Smooth muscle cell (in vitro differentiated cells): Measurements from ENCODE around the gene CHAF1B. TPM values are rescaled to one million over a fixed set of nuclear protein-coding genes. Genes with fewer than 3 reads are reported as not detected.

ENCODE experiments used
- DNase-seq: peaks from one replicate; lab custom pipeline; 2025; ENCODE audit not compliant: unreplicated experiment; lab: John Stamatoyannopoulos, UW
- H2AFZ ChIP-seq: fragments of 200-600 bp; sonication (generic); 2 replicates; pipeline ENCODE4 v1.6.0; 2016; ENCODE audit warnings: antibody characterized with exemption, low read depth, mild to moderate bottlenecking
- H3F3A ChIP-seq: fragments of 200-600 bp; sonication (generic); 2 replicates; pipeline ENCODE4 v1.6.0; 2017; ENCODE audit warnings: antibody characterized with exemption, low read depth
- H3K27ac ChIP-seq: fragments of 200-600 bp; sonication (generic); 2 replicates; pipeline ENCODE4 v1.5.1; 2016; ENCODE audit warnings: low read depth, mild to moderate bottlenecking
- H3K27me3 ChIP-seq: fragments of 200-600 bp; sonication (generic); 2 replicates; pipeline ENCODE4 v1.6.1; 2016; ENCODE audit warnings: low read depth, mild to moderate bottlenecking
- H3K36me3 ChIP-seq: fragments of 200-600 bp; sonication (generic); 2 replicates; pipeline ENCODE4 v1.5.1; 2016; ENCODE audit warnings: low read depth
- H3K4me1 ChIP-seq: fragments of 200-600 bp; sonication (generic); 2 replicates; pipeline ENCODE4 v1.5.1; 2016; ENCODE audit warnings: low read depth
- H3K4me2 ChIP-seq: fragments of 200-600 bp; sonication (generic); 2 replicates; pipeline ENCODE4 v1.6.0; 2016; ENCODE audit warnings: mild to moderate bottlenecking
- H3K4me3 ChIP-seq: fragments of 200-600 bp; sonication (generic); 2 replicates; pipeline ENCODE4 v1.5.1; 2016; ENCODE audit warnings: mild to moderate bottlenecking
- H3K79me2 ChIP-seq: fragments of 200-600 bp; sonication (generic); 2 replicates; pipeline ENCODE4 v1.6.0; 2016; ENCODE audit warnings: low read depth, mild to moderate bottlenecking
- H3K9ac ChIP-seq: fragments of 200-600 bp; sonication (generic); 2 replicates; pipeline ENCODE4 v1.6.0; 2016; ENCODE audit warnings: low read depth
- H3K9me3 ChIP-seq: fragments of 200-600 bp; sonication (generic); replicated peaks from 2 replicates; pipeline ENCODE4 v1.5.1; 2016; ENCODE audit warnings: low read depth
- H4K20me1 ChIP-seq: fragments of 200-600 bp; sonication (generic); 2 replicates; pipeline ENCODE4 v1.6.0; 2016; ENCODE audit warnings: low read depth
- CTCF ChIP-seq: fragments of 200-600 bp; sonication (generic); IDR thresholded peaks from 2 replicates; pipeline ENCODE4 v1.5.1; 2017; ENCODE audit warnings: borderline replicate concordance, mild to moderate bottlenecking, antibody characterized with exemption; ENCODE audit not compliant: insufficient read depth, poor library complexity, severe bottlenecking
- WGBS: methylation state at CpG from one replicate; pipeline ENCODE4 v1.1.7; 2016; ENCODE audit warnings: low lambda C conversion rate; 5-methylcytosine and 5-hydroxymethylcytosine counted together
- polyA plus RNA-seq: library from polyadenylated mRNA; unstranded; fragments of >200 nt; fragmentation: Nextera tagmentation; extraction: Ambion mirVana; gene quantifications from 2 replicates; pipeline ENCODE4 v1.2.1, GENCODE V29; 2016
- total RNA-seq: library from RNA; depleted of rRNA; stranded (reverse); fragments of >200 nt; gene quantifications from 2 replicates; pipeline ENCODE4 v1.2.3, GENCODE V29; 2014

The CHAF1B gene
- total and polyA plus RNA-seq, 2 experiments from 2014 or later: 2.0 to 5.3 TPM

- Histone ChIP-seq H3F3A (peaks cover 31% of the 10 kb centered on the region), H3K4me3 (no peak overlapping the region), H3K4me1 (peaks cover 13% of the 10 kb centered on the region), H3K27ac (peak overlapping the region; percentile 98), H3K4me2 (peak overlapping the region; percentile 72), H4K20me1 (no peaks in the 10 kb centered on the region), H3K9me3 (no peaks in the 10 kb centered on the region), H2AFZ (no peak overlapping the region), H3K79me2 (no peaks in the 10 kb centered on the region), H3K9ac (peak overlapping the region; percentile 89), H3K36me3 (no peaks in the 10 kb centered on the region), H3K27me3 (no peaks in the 10 kb centered on the region)
- no peak for DNase-seq
- 75% methylated on average over 12 of the region's 12 CpGs for WGBS
- TF ChIP-seq CTCF: no peak
Measured at GRCh38 chr21:36428761-36429432, 43.7 kb downstream of the CHAF1B start.

GRCh38 chr21:36429947-36430546 lies 44.9 kb downstream of the CHAF1B start:
- Histone ChIP-seq H4K20me1 (no peaks in the 10 kb centered on the region), H3K4me2 (peak overlapping the region; percentile 87), H3K4me3 (peak overlapping the region; percentile 34), H3K9ac (peak overlapping the region; percentile 91), H3K9me3 (no peaks in the 10 kb centered on the region), H3K79me2 (no peaks in the 10 kb centered on the region), H2AFZ (no peak overlapping the region), H3K36me3 (no peaks in the 10 kb centered on the region), H3K27ac (peak overlapping the region; percentile 98), H3F3A (peaks cover 26% of the 10 kb centered on the region), H3K4me1 (peaks cover 13% of the 10 kb centered on the region), H3K27me3 (no peaks in the 10 kb centered on the region)
- DNase-seq: peak; percentile 57
- TF ChIP-seq CTCF: no peak
- WGBS: 7% methylated on average over 22 of the region's 22 CpGs

- DNase-seq: no peak
- Histone ChIP-seq H4K20me1 (no peaks in the 10 kb centered on the region), H3F3A (peaks cover 25% of the 10 kb centered on the region), H3K27ac (peak overlapping the region; percentile 98), H2AFZ (no peak overlapping the region), H3K9ac (peak overlapping the region; percentile 91), H3K36me3 (no peaks in the 10 kb centered on the region), H3K4me3 (peak overlapping the region; percentile 34), H3K4me1 (peaks cover 13% of the 10 kb centered on the region), H3K9me3 (no peaks in the 10 kb centered on the region), H3K4me2 (peak overlapping the region; percentile 87), H3K27me3 (no peaks in the 10 kb centered on the region), H3K79me2 (no peaks in the 10 kb centered on the region)
- no peak for TF ChIP-seq CTCF
- WGBS: 80% methylated on average over 4 of the region's 4 CpGs
Measured at GRCh38 chr21:36430841-36431240, 45.6 kb downstream of the CHAF1B start.
